Measurements from ENCODE around the gene FAM53B. TPM values are rescaled to one million over a fixed set of nuclear protein-coding genes. Genes with fewer than 3 reads are reported as not detected.

FAM53B gene
- total RNA-seq, 1 donor from 2014 or later, result 39.8 TPM

GRCh38 chr10:124629415-124629814, 114.8 kb downstream of the FAM53B start:
- Mint-ChIP-seq H3K27ac (no peak overlapping the region), H3K9me3 (ENCODE audit: low read depth) (no peaks in the 10 kb centered on the region), H3K27me3 (no peaks in the 10 kb centered on the region), H3K4me1 (ENCODE audit: low read depth) (peaks cover 18% of the 10 kb centered on the region), H3K4me3 (ENCODE audit: low read depth) (no peak overlapping the region), H3K36me3 (ENCODE audit: insufficient read depth) (peaks cover 3% of the 10 kb centered on the region)
- TF ChIP-seq CTCF (IDR thresholded peaks at IDR 0.05; ENCODE audit: unreplicated experiment), result no peak
- DNase-seq (ENCODE audit: low spot score, unreplicated experiment), result no peak

- no peak overlapping the region for H3K27ac Mint-ChIP-seq
- TF ChIP-seq CTCF (IDR thresholded peaks at IDR 0.05; ENCODE audit: unreplicated experiment), result no peak
- H3K27me3 Mint-ChIP-seq, result no peaks in the 10 kb centered on the region
- H3K36me3 Mint-ChIP-seq (ENCODE audit: insufficient read depth), result no peaks in the 10 kb centered on the region
- peaks cover 18% of the 10 kb centered on the region for H3K4me1 Mint-ChIP-seq (ENCODE audit: low read depth)
- no peaks in the 10 kb centered on the region for H3K9me3 Mint-ChIP-seq (ENCODE audit: low read depth)
- no peak overlapping the region for H3K4me3 Mint-ChIP-seq (ENCODE audit: low read depth)
- DNase-seq (ENCODE audit: low spot score, unreplicated experiment), result no peak
Observed at GRCh38 chr10:124628676-124629021, 115.5 kb downstream of the FAM53B start.

GRCh38 chr10:124627866-124628675, 116.1 kb downstream of the FAM53B start:
- no peak overlapping the region for H3K27ac Mint-ChIP-seq

GRCh38 chr10:124626759-124627380, 117.3 kb downstream of the FAM53B start:
- Mint-ChIP-seq H3K36me3 (ENCODE audit: insufficient read depth) (no peaks in the 10 kb centered on the region), H3K4me3 (ENCODE audit: low read depth) (no peak overlapping the region), H3K27me3 (no peaks in the 10 kb centered on the region), H3K27ac (peak overlapping the region; percentile 37), H3K4me1 (ENCODE audit: low read depth) (peaks cover 16% of the 10 kb centered on the region), H3K9me3 (ENCODE audit: low read depth) (no peaks in the 10 kb centered on the region)
- no peak for DNase-seq (ENCODE audit: low spot score, unreplicated experiment)
- TF ChIP-seq CTCF (IDR thresholded peaks at IDR 0.05; ENCODE audit: unreplicated experiment), result no peak

More at GRCh38 chr10:124627866-124628675, 116.1 kb downstream of the FAM53B start:
- H3K9me3 Mint-ChIP-seq (ENCODE audit: low read depth), result no peaks in the 10 kb centered on the region
- no peaks in the 10 kb centered on the region for H3K27me3 Mint-ChIP-seq
- no peaks in the 10 kb centered on the region for H3K36me3 Mint-ChIP-seq (ENCODE audit: insufficient read depth)
- no peak overlapping the region for H3K4me3 Mint-ChIP-seq (ENCODE audit: low read depth)
- TF ChIP-seq CTCF (IDR thresholded peaks at IDR 0.05; ENCODE audit: unreplicated experiment), result no peak
- no peak for DNase-seq (ENCODE audit: low spot score, unreplicated experiment)
- peaks cover 18% of the 10 kb centered on the region for H3K4me1 Mint-ChIP-seq (ENCODE audit: low read depth)

- peaks cover 16% of the 10 kb centered on the region for H3K4me1 Mint-ChIP-seq (ENCODE audit: low read depth)
- no peak overlapping the region for H3K4me3 Mint-ChIP-seq (ENCODE audit: low read depth)
- no peaks in the 10 kb centered on the region for H3K9me3 Mint-ChIP-seq (ENCODE audit: low read depth)
- DNase-seq (ENCODE audit: low spot score, unreplicated experiment), result no peak
- no peaks in the 10 kb centered on the region for H3K36me3 Mint-ChIP-seq (ENCODE audit: insufficient read depth)
- H3K27ac Mint-ChIP-seq, result no peak overlapping the region
- no peak for TF ChIP-seq CTCF (IDR thresholded peaks at IDR 0.05; ENCODE audit: unreplicated experiment)
- no peaks in the 10 kb centered on the region for H3K27me3 Mint-ChIP-seq
Observed at GRCh38 chr10:124625831-124626238, 118.3 kb downstream of the FAM53B start.

All from progenitor cell of endocrine pancreas (in vitro differentiated cells).